IMR-90 (cell line): ENCODE data around the gene SEMA6D. TPM values are rescaled to one million over a fixed set of nuclear protein-coding genes. Genes with fewer than 3 reads are reported as not detected.

Experiments
- ATAC-seq: fragments of 200-7000 bp; cut with Tn5 transposase; 2 replicates; pipeline ENCODE4 v1.9.1; 2020; ENCODE audit warnings: low read depth, mild to moderate bottlenecking, moderate library complexity
- BruUV-seq: library from RNA; stranded (reverse); fragments of 400-500 nt; replicated peaks from 2 replicates; lab custom pipeline; 2021; lab: Mats Ljungman, UMichigan
- CTCF ChIA-PET: fragments of 300-600 bp; formaldehyde crosslinking; extraction: SDS; loops from one replicate; lab custom pipeline; 2021; ENCODE audit warnings: antibody characterized with exemption; lab: Yijun Ruan, JAX
- POLR2A ChIA-PET: fragments of 300-600 bp; sonication (Branson Sonifier 250); formaldehyde crosslinking; loops from one replicate; lab custom pipeline; 2022; ENCODE audit warnings: antibody characterized with exemption; ENCODE audit not compliant: unreplicated experiment; lab: Charles Lee
- DNase-seq: peaks from one replicate; pipeline ENCODE4 v3.0.0; 2013
- H2AFZ ChIP-seq: replicated peaks from 2 replicates; pipeline ENCODE3; 2013; ENCODE audit warnings: low read length, mild to moderate bottlenecking; ENCODE audit not compliant: poor library complexity
- H2AK5ac ChIP-seq: 2 replicates; pipeline ENCODE4 v1.6.1; 2013; ENCODE audit warnings: low read depth, low read length, inconsistent platforms
- H2AK9ac ChIP-seq: replicated peaks from 2 replicates; pipeline ENCODE3; 2013; ENCODE audit warnings: mild to moderate bottlenecking, low read depth, low read length, moderate library complexity; ENCODE audit not compliant: poor library complexity
- H2BK120ac ChIP-seq: 2 replicates; pipeline ENCODE4 v1.6.1; 2013; ENCODE audit warnings: low read depth, low read length, inconsistent platforms
- H2BK15ac ChIP-seq: 3 replicates; pipeline ENCODE4 v1.6.1; 2013; ENCODE audit warnings: low read depth, low read length, inconsistent platforms
- H2BK20ac ChIP-seq: 2 replicates; pipeline ENCODE4 v1.6.1; 2013; ENCODE audit warnings: low read depth, mild to moderate bottlenecking, inconsistent platforms, low read length, moderate library complexity
- H2BK5ac ChIP-seq: 2 replicates; pipeline ENCODE4 v1.6.1; 2013; ENCODE audit warnings: mild to moderate bottlenecking, low read depth, low read length, inconsistent platforms; ENCODE audit not compliant: poor library complexity, severe bottlenecking
- H3K14ac ChIP-seq: replicated peaks from 2 replicates; pipeline ENCODE4 v1.6.1; 2013; ENCODE audit warnings: low read depth, low read length, inconsistent platforms
- H3K18ac ChIP-seq: 2 replicates; pipeline ENCODE4 v1.6.1; 2013; ENCODE audit warnings: low read depth, low read length, control low read depth
- H3K23ac ChIP-seq: 2 replicates; pipeline ENCODE4 v1.6.1; 2013; ENCODE audit warnings: low read depth, low read length, inconsistent platforms
- H3K27ac ChIP-seq: 2 replicates; pipeline ENCODE4 v1.5.1; 2013; ENCODE audit warnings: mild to moderate bottlenecking, control low read depth, low read length; ENCODE audit not compliant: insufficient read depth
- H3K27me3 ChIP-seq: 2 replicates; pipeline ENCODE4 v1.6.1; 2013; ENCODE audit warnings: low read length; ENCODE audit not compliant: control insufficient read depth, insufficient read depth
- H3K36me3 ChIP-seq: 2 replicates; pipeline ENCODE4 v1.6.1; 2013; ENCODE audit warnings: low read length, mixed read lengths; ENCODE audit not compliant: control insufficient read depth, insufficient read depth
- H3K4ac ChIP-seq: 2 replicates; pipeline ENCODE4 v1.6.1; 2013; ENCODE audit warnings: low read depth, low read length, inconsistent platforms
- H3K4me1 ChIP-seq: 2 replicates; pipeline ENCODE4 v1.6.1; 2013; ENCODE audit warnings: low read length, mixed read lengths; ENCODE audit not compliant: control insufficient read depth, insufficient read depth
- H3K4me2 ChIP-seq: 2 replicates; pipeline ENCODE4 v1.6.1; 2013; ENCODE audit warnings: low read depth, mild to moderate bottlenecking, control low read depth, low read length, moderate library complexity
- H3K4me3 ChIP-seq: 2 replicates; pipeline ENCODE4 v1.5.1; 2013; ENCODE audit warnings: low read depth, mild to moderate bottlenecking, control low read depth, low read length, moderate library complexity; ENCODE audit not compliant: insufficient read depth
- H3K56ac ChIP-seq: 2 replicates; pipeline ENCODE4 v1.6.1; 2013; ENCODE audit warnings: low read length, inconsistent platforms; ENCODE audit not compliant: insufficient read depth; ENCODE audit errors: extremely low read depth
- H3K79me1 ChIP-seq, 2 experiments: 2 replicates each; pipeline ENCODE4 v1.6.1; 2013; ENCODE audit warnings: low read length in 2 of 2, inconsistent platforms in 1 of 2, low read depth in 1 of 2
- H3K9ac ChIP-seq: 2 replicates; pipeline ENCODE4 v1.6.1; 2013; ENCODE audit warnings: low read depth, low read length, control low read depth
- H3K9me1 ChIP-seq: 2 replicates; pipeline ENCODE4 v1.6.1; 2013; ENCODE audit warnings: low read length, inconsistent platforms; ENCODE audit not compliant: insufficient read depth
- H3K9me3 ChIP-seq: 2 replicates; pipeline ENCODE4 v1.6.1; 2013; ENCODE audit warnings: low read length; ENCODE audit not compliant: control insufficient read depth, insufficient read depth
- H4K20me1 ChIP-seq: 2 replicates; pipeline ENCODE4 v1.6.1; 2013; ENCODE audit warnings: low read length, inconsistent platforms; ENCODE audit not compliant: insufficient read depth
- H4K5ac ChIP-seq: 2 replicates; pipeline ENCODE4 v1.6.1; 2013; ENCODE audit warnings: mild to moderate bottlenecking, low read depth, low read length, control low read depth
- H4K8ac ChIP-seq, 2 experiments: 2 replicates each; pipeline ENCODE4 v1.6.1; 2013; ENCODE audit warnings: low read depth in 2 of 2, low read length in 2 of 2, control low read depth in 1 of 2, inconsistent platforms in 1 of 2
- H4K91ac ChIP-seq: 2 replicates; pipeline ENCODE4 v1.6.1; 2013; ENCODE audit warnings: low read depth, low read length, inconsistent platforms; ENCODE audit not compliant: insufficient read depth
- BHLHE40 ChIP-seq: fragments of 150-350 bp; IDR thresholded peaks from 2 replicates; pipeline ENCODE4 v1.6.1; 2016; ENCODE audit warnings: mild to moderate bottlenecking, low read depth, low read length
- CEBPB ChIP-seq: IDR thresholded peaks from 2 replicates; pipeline ENCODE4 v1.6.1; 2012; ENCODE audit warnings: low read depth, low read length, improper control_type of control experiment
- CHD1 ChIP-seq: IDR thresholded peaks from 2 replicates; pipeline ENCODE4 v1.6.1; 2012; ENCODE audit warnings: low read depth, low read length, improper control_type of control experiment
- RAD21 ChIP-seq: IDR thresholded peaks from 2 replicates; pipeline ENCODE4 v1.6.1; 2012; ENCODE audit warnings: low read length, improper control_type of control experiment
- RCOR1 ChIP-seq: IDR thresholded peaks from 2 replicates; pipeline ENCODE4 v1.6.1; 2012; ENCODE audit warnings: mild to moderate bottlenecking, low read length, improper control_type of control experiment; ENCODE audit not compliant: insufficient replicate concordance
- RFX5 ChIP-seq: IDR thresholded peaks from 2 replicates; pipeline ENCODE4 v1.8.0; 2012; ENCODE audit warnings: low read depth, mild to moderate bottlenecking, low read length, moderate library complexity
- WGBS, 2 experiments: methylation state at CpG; one replicate each; pipeline versions ENCODE4 v1.1.5 to v1.1.7; 2013; ENCODE audit warnings: missing lambda C conversion rate in 2 of 2; ENCODE audit not compliant: insufficient read length in 1 of 2; ENCODE audit errors: extremely low coverage in 2 of 2; 5-methylcytosine and 5-hydroxymethylcytosine counted together
- dilution Hi-C: fragments of 300-500 bp; cut with HindIII; formaldehyde crosslinking; loops from one replicate; pipeline ENCODE4 v1.14.3; 2018; ENCODE audit warnings: low sequenced_read_pairs; ENCODE audit not compliant: unreplicated experiment
- in situ Hi-C: fragments of 300-500 bp; cut with MboI; formaldehyde crosslinking; loops from 3 replicates; pipeline ENCODE4 v1.14.3; 2019; ENCODE audit warnings: low sequenced_read_pairs, inconsistent platforms, mixed read lengths
- intact Hi-C: fragments of 100-400 bp; cut with micrococcal nuclease; formaldehyde crosslinking; loops from 2 replicates; pipeline ENCODE4 v1.10.0; 2022
- polyA plus RNA-seq, 3 experiments: library from polyadenylated mRNA; depleted of rRNA; stranded (reverse); fragments of >200 nt; gene quantifications; 2 replicates each; pipeline ENCODE4 v1.2.3, GENCODE V29; 2012; ENCODE audit warnings: low replicate concordance in 1 of 3
- total RNA-seq: library from RNA; depleted of rRNA; stranded (reverse); fragments of >200 nt; gene quantifications from 2 replicates; pipeline ENCODE4 v1.2.3, GENCODE V29; 2012

Gene SEMA6D
- total and polyA plus RNA-seq, 2 of the 4 experiments (the other 2 are of a cell fraction), result 12.6 to 17.4 TPM

GRCh38 chr15:47794252-47794914, 77.1 kb downstream of the SEMA6D start:
- no peak overlapping the region for H2BK15ac ChIP-seq
- CTCF ChIA-PET, result interaction anchor here (1.2 kb wide), 1 partner anchor 14 kb away, joined by 3 read pairs; no protein-coding TSS in a partner anchor
- no peak overlapping the region for H4K5ac ChIP-seq
- H3K9me1 ChIP-seq, result no peaks in the 10 kb centered on the region
- no peak overlapping the region for H2BK20ac ChIP-seq
- POLR2A ChIA-PET, result no interaction called here
- no TSS peak for BruUV-seq
- H2BK120ac ChIP-seq, result no peak overlapping the region
- intact Hi-C loops, result no loop called here
- H3K4ac ChIP-seq, result no peak overlapping the region
- H4K91ac ChIP-seq, result no peak overlapping the region
- WGBS, 2 experiments, result no CpG with 5 or more reads among the region's 3 CpGs
- no peak overlapping the region for H2AK9ac ChIP-seq
- H2AK5ac ChIP-seq, result no peak overlapping the region
- ATAC-seq, result no peak
- H3K14ac ChIP-seq, result no peak overlapping the region
- no peak overlapping the region for H3K27ac ChIP-seq
- H3K9me3 ChIP-seq, result no peaks in the 10 kb centered on the region
- TF ChIP-seq RCOR1 (no peak), CEBPB (no peak), CHD1 (no peak), BHLHE40 (no peak), RFX5 (no peak), RAD21 (no peak)
- dilution Hi-C loops, result no loop called here
- H3K36me3 ChIP-seq, result no peaks in the 10 kb centered on the region
- H2AFZ ChIP-seq, result no peak overlapping the region
- peaks cover 8% of the 10 kb centered on the region for H3K27me3 ChIP-seq
- no peaks in the 10 kb centered on the region for H3K4me1 ChIP-seq
- no peak overlapping the region for H2BK5ac ChIP-seq
- H3K18ac ChIP-seq, result no peak overlapping the region
- no peak overlapping the region for H3K4me2 ChIP-seq
- H3K4me3 ChIP-seq, result no peak overlapping the region
- H3K23ac ChIP-seq, result no peak overlapping the region
- in situ Hi-C loops, result no loop called here
- no peak for DNase-seq
- no peak overlapping the region for H4K8ac ChIP-seq
- H3K79me1 ChIP-seq, result no peaks in the 10 kb centered on the region
- H3K9ac ChIP-seq, result no peak overlapping the region
- no peak overlapping the region for H3K56ac ChIP-seq
- no peaks in the 10 kb centered on the region for H4K20me1 ChIP-seq
